Right lobe of liver (tissue), 4 donors: ENCODE measurements around the gene ALPI.

Experiments
- POLR2A ChIP-seq: fragments of 450-650 bp; IDR thresholded peaks from one replicate; pipeline ENCODE4 v1.6.1; 2017; ENCODE audit warnings: antibody characterized with exemption, mild to moderate bottlenecking
- TF ChIP-seq, protein P1 (sequence below), 4 donors: fragments of 200-600 bp in 3 of 4; fragments of 450-650 bp in 1 of 4; IDR thresholded peaks; one replicate each; pipeline versions ENCODE4 v1.5.1 to v1.8.0; 2016 to 2022; ENCODE audit warnings: antibody characterized with exemption in 4 of 4, mild to moderate bottlenecking in 2 of 4
- donor health status: DM: no; HTN: no; CAD: no.
- donor health status: DM: no; HTN: no; CAD: no.
- donor health status: DM: no; HTN: yes; CAD: no.

DNA sequence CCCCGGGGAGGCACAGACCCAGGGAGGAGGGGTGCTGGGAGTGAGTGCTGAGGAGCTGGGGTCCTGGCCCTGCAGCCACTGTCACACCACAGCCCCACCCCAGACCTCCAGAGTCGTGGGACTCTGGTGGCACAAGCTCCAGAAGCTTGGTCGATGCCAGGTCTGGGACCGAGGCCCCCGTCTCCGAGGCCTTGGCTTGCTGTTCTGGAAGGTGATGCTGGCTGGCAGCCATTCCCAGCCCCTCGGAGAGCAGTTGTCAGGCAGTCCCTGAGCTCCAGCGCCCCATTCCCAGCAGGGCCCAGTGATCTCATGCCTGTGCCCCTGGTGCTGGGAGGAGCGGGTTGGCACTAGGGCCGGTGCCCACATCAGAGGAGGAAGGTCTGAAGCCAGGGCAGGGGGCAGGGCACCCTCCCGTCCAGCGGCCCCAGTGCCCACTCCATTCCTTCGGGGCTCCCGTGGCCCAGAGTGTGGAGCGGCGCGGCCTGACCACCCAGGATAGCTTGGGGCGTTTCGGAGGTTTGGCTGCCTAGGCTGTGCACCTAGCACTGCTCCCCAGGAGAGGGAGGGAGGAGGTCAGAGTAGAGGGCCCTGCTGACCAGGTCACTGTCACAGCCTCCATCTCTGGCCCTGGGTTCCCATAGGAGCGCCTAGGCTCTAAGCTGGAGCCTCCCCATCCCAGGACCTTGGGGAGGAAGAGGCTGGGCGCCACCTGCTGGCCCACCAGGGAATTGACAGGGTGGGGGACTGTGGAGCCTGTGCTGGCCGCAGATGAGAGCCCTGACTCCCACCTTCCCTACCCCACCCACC is 16.8 kb upstream of the ALPI start:
- TF ChIP-seq, protein P1, sequence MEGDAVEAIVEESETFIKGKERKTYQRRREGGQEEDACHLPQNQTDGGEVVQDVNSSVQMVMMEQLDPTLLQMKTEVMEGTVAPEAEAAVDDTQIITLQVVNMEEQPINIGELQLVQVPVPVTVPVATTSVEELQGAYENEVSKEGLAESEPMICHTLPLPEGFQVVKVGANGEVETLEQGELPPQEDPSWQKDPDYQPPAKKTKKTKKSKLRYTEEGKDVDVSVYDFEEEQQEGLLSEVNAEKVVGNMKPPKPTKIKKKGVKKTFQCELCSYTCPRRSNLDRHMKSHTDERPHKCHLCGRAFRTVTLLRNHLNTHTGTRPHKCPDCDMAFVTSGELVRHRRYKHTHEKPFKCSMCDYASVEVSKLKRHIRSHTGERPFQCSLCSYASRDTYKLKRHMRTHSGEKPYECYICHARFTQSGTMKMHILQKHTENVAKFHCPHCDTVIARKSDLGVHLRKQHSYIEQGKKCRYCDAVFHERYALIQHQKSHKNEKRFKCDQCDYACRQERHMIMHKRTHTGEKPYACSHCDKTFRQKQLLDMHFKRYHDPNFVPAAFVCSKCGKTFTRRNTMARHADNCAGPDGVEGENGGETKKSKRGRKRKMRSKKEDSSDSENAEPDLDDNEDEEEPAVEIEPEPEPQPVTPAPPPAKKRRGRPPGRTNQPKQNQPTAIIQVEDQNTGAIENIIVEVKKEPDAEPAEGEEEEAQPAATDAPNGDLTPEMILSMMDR (IDR thresholded peaks at IDR 0.05) = peak; percentile 42 to 61 (median 54)
- TF ChIP-seq POLR2A = no peak
